ENCODE measurements around the gene KSR2.

The KSR2 gene

DNA sequence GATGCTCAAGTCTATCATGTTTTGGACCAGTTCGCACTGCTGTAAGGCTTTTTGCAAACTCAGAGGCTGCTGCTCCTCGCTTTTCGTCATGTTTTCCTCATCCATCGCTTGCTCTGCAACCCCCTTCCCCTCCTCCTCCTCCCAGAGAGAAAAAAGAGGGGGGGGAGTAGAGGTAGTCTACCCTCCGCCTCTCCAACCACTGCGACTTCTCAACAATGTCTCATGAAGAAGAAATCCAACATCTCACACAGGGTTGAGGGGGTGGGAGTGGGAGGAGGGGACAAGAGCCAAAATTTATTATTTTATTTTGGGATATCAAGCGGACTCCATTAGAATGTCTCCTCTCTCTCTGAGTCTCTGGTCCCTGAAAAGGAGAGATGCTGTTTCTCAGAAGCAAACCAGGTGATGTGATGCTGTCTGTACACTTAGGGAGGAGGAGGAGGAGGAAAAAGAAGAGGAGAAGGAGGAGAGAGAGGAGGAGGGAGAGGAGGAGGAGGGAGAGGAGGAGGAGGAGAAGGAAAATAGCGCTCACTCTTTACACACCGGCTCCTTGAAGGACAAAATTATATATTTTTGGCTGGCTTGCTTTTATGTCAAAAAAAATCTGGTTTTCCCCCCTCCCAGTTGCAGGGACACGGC lies 520 bp downstream of the KSR2 start:
- no peak for DNase-seq (ENCODE audit: low read depth in 2 of 3, low spot score in 1 of 3)

DNA sequence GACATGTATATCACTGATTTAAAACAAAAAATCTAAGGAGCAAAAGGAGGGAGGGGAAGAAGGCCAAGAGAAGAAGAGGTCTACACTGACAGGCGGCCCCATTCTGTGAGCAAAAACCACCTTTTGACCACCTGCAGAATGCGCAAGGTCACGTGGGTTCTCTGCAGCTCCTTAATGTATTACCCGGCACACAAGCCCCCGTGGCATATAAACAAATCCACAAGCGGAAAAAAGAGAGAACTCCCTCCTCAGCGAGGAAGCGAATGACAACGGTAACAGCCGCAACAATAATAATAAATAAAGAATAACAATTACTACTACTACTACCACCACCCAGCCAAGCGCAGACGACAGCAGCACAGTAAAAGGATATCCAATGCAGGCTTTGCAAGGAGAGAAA lies 1.3 kb downstream of the KSR2 start:
- no peak for DNase-seq (ENCODE audit: low read depth in 2 of 3, low spot score in 1 of 3)

- DNase-seq (ENCODE audit: low read depth in 2 of 3, low spot score in 1 of 3) = no peak
Observed at GRCh38 chr12:117967043-117967442, 1.7 kb downstream of the KSR2 start.

DNA sequence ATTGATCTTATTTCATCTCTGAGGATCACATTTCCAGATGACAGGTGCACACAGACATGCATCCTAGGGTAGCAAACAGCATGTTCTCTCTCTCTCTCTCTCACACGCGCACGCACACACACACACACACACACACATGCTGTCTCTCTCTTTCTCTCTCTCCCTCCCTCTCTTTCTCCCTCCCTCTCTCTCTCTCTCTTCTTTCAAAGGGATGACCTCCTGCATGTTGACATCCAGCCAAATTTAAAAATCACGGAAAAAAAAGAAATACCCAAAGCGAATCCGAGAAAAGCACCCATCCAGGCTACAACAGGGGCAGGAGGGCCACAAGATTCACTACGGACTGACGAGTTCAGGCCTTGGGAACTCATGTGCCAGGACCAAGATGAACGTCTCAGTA lies 2.3 kb downstream of the KSR2 start:
- no peak for DNase-seq (ENCODE audit: low read depth in 2 of 3, low spot score in 1 of 3)

DNA sequence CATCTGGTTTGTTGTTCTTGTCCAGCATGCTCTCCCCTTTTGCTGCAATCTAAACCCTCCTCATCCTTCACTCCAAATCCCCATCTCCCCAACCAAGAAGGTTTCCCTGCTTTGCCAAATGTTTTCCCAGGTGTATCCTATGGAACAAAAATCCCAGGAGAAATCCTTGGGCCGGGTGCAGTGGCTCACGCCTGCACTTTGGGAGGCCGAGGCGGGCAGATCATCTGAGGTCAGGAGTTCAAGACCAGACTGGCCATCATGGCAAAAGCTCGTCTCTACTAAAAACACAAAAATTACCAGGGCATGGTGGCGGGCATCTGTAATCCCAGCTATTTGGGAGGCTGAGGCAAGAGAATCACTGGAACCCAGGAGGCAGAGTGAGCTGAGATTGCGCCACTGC lies 5.0 kb downstream of the KSR2 start:
- DNase-seq (ENCODE audit: low read depth in 2 of 3, low spot score in 1 of 3) = no peak

- no peak for DNase-seq (ENCODE audit: low read depth in 2 of 3, low spot score in 1 of 3)
Observed at GRCh38 chr12:117936722-117937484, 31.9 kb downstream of the KSR2 start.

DNA sequence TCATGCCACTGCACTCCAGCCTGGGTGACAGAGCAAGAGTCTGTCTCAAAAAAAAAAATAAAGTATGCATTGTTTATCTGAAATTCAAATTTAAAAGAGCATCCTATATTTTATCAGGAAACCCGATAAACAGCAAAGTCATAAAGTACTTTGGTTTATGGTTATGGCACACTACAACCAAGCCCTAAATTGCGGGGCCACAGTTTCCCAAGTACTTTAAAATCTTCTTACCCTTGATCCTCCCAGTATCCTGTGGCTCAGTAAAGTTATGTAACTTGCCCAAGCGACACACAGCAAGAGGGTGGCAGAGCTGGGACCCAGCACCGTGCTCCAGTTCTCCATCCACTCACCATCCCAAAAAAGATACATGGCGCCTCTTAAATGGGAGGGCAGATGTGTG lies 35.2 kb downstream of the KSR2 start:
- no peak for DNase-seq (ENCODE audit: low read depth in 2 of 3, low spot score in 1 of 3)

GRCh38 chr12:117926391-117926899 lies 42.3 kb downstream of the KSR2 start:
- DNase-seq (ENCODE audit: low read depth in 2 of 3, low spot score in 1 of 3) = no peak

DNA sequence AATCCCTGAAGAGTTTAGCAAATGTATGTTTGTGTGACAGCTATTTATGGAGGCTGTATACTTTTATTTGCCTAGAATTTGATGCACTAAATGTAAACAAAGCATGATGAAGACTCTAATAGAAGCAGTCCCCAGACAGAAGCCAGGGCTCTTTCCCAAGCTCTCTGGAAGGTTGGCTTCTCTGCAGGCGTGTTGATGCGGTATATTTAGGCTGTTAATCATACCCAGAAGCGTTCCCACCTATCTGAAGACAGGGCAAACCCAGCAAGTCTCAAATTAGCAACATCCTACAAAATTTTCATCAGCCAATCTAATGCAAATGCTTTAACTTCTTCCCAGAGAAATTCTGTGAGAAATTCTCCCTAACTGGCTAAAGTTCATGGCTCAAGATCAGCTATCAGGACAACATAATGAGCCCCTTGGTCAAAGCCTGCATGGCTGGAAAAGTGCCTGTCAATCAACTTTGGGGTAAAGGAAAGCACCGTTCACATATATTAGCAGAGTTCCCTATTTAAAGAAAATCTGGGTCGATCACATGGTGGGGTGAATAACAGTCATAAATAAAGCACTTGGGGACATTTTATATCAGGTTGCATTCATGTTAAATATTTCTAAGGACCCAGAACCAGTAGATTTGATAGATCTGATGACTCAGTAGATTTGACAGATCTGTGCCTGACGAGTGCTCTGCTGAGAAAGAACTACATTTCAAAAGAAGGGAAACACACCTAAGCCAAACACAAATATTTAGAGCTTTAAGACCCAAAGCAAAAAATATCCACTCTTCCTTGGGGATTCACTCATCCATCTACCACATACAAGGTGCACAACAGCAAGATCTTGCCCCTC lies 46.6 kb downstream of the KSR2 start:
- no peak for DNase-seq (ENCODE audit: low read depth in 2 of 3, low spot score in 1 of 3)

DNA sequence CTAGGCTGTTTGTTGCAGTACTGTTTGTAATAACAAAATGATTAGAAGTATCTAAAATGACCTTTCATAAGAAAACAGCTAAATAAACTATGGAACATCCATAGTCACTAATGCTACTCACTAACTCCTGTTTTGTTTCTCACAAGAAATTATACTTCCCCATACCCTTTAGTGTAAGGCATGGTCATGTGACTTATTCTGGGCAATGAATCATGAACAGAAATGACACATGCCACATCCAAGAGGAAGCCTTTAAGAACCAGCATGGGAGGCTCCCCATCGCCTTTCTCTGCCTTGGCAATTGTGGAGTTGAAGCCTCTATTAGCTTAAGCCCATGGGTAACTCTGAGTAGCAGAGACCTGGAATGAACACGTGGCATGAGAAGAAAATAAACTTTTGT lies 49.3 kb downstream of the KSR2 start:
- DNase-seq (ENCODE audit: low read depth in 2 of 3, low spot score in 1 of 3) = no peak

GRCh38 chr12:117914686-117915085 lies 54.1 kb downstream of the KSR2 start:
- DNase-seq (ENCODE audit: low read depth in 2 of 3, low spot score in 1 of 3) = no peak

DNA sequence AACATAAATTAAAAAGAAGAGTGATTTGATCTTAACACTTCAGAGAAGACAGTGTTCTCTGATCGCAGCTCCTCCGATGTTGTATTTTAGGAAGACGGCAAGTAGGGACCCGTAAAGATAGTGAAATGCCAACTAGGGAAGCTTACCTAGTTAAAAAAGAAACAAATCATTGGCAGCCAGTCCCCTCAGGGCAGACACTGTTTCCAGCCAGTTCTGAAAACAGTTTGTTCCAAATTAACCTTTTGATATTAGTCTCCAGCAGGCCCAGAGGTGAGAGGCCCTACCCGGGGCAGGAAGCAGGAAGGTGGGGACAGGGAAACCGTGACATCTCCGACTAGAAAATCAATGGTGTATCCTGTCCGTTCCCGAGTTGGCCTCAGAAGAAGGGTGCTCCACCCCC lies 56.0 kb downstream of the KSR2 start:
- DNase-seq (ENCODE audit: low read depth in 2 of 3, low spot score in 1 of 3) = no peak

GRCh38 chr12:117908411-117908810 lies 60.4 kb downstream of the KSR2 start:
- no peak for DNase-seq (ENCODE audit: low read depth in 2 of 3, low spot score in 1 of 3)

- DNase-seq (ENCODE audit: low read depth in 2 of 3, low spot score in 1 of 3) = no peak
Observed at GRCh38 chr12:117907108-117907689, 61.6 kb downstream of the KSR2 start.

GRCh38 chr12:117904051-117904450 lies 64.7 kb downstream of the KSR2 start:
- no peak for DNase-seq (ENCODE audit: low read depth in 2 of 3, low spot score in 1 of 3)

GRCh38 chr12:117903110-117903840 lies 65.5 kb downstream of the KSR2 start:
- no peak for DNase-seq (ENCODE audit: low read depth in 2 of 3, low spot score in 1 of 3)

DNA sequence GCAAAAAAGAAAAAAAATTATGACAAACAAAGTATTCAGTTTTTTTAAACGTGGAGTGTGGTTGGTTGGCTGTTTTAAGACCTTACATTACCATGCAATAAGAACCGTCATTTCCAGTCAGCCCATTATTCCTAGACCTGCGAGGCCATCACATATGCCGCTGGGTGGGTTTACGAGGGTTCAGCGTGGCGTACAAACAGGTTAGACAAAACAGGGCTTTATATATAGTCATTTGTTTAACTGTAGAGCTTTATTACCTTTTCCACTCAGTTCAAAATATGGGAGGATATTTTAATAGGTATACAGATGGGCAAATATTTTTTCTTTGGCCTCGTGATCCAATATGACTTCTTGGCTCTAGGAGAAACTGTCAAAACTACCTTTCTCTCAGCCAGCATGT lies 67.2 kb downstream of the KSR2 start:
- no peak for DNase-seq (ENCODE audit: low read depth in 2 of 3, low spot score in 1 of 3)

DNA sequence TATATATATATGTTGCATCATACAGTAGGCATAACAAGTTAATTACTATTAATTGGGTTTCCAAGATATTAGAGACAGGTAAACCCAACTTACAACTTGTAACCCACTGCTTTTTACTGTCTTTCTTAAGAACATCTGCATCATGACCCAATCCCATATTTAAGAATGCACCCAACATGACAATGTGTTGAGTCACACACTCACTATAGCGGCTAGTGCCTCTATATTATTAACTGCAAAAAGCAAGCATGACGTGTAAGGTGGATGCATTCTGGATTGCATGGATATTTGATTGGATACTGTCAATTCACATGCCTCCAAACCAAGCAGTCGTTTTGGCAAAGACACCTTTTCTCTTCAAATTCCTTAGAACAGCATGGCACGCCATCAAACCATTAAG lies 68.2 kb downstream of the KSR2 start:
- no peak for DNase-seq (ENCODE audit: low read depth in 2 of 3, low spot score in 1 of 3)

- no peak for DNase-seq (ENCODE audit: low read depth in 2 of 3, low spot score in 1 of 3)
Observed at GRCh38 chr12:117897372-117898161, 71.2 kb downstream of the KSR2 start.

DNA sequence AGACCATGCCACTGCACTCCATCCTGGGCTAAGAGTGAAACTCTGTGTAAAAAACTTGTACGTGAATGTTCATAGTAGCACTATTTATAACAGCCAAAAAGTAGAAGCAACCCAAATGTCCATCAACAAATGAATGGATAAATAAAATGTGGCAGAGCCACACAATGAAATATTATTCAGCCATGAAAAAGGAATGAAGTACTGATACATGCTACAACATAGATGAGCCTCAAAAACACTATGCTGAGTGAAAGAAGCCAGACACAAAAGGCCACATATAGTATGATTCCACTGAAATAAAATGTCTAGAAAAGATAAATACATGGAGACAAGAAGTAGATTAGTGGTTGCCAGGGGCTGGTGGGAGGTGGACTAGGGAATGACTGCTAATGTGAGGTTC lies 72.8 kb downstream of the KSR2 start:
- DNase-seq (ENCODE audit: low read depth in 2 of 3, low spot score in 1 of 3) = no peak
